GM13976 (cell line): ENCODE data around the gene ADAM33.

Experiments
- DNase-seq: peaks from one replicate; pipeline ENCODE4 v3.0.0; 2012; ENCODE audit warnings: low spot score
- CTCF ChIP-seq: IDR thresholded peaks from 2 replicates; pipeline ENCODE4 v1.5.1; 2012; ENCODE audit warnings: borderline replicate concordance, mild to moderate bottlenecking; ENCODE audit not compliant: insufficient read depth; ENCODE audit errors: extremely low read depth, missing control alignments, control extremely low read depth
- in situ Hi-C: fragments of 300-500 bp; cut with MboI; formaldehyde crosslinking; loops from one replicate; pipeline ENCODE4 v1.12.0; 2022; ENCODE audit warnings: low sequenced_read_pairs, mixed read lengths, inconsistent platforms; ENCODE audit not compliant: unreplicated experiment

Gene ADAM33

GRCh38 chr20:3696745-3697587, 15.2 kb upstream of the ADAM33 start:
- no peak for DNase-seq
- TF ChIP-seq CTCF, result no peak
- in situ Hi-C loops, result no loop called here

GRCh38 chr20:3696200-3696599, 14.4 kb upstream of the ADAM33 start:
- DNase-seq, result no peak
- no peak for TF ChIP-seq CTCF
- in situ Hi-C loops, result no loop called here

GRCh38 chr20:3694864-3695263, 13.1 kb upstream of the ADAM33 start:
- DNase-seq, result no peak
- in situ Hi-C loops, result no loop called here

GRCh38 chr20:3693376-3693775, 11.6 kb upstream of the ADAM33 start:
- no peak for DNase-seq
- TF ChIP-seq CTCF, result no peak
- in situ Hi-C loops, result no loop called here

More at GRCh38 chr20:3694864-3695263, 13.1 kb upstream of the ADAM33 start:
- no peak for TF ChIP-seq CTCF

GRCh38 chr20:3692706-3693294, 11.0 kb upstream of the ADAM33 start:
- in situ Hi-C loops, result no loop called here
- no peak for TF ChIP-seq CTCF
- DNase-seq, result no peak

GRCh38 chr20:3691897-3692296, 10.1 kb upstream of the ADAM33 start:
- no peak for DNase-seq
- TF ChIP-seq CTCF, result no peak
- in situ Hi-C loops, result no loop called here
